GM10266 (cell line): ENCODE measurements around the gene DECR2.

Experiments
- DNase-seq: peaks from one replicate; pipeline ENCODE4 v3.0.0; 2012; ENCODE audit errors: extremely low spot score
- CTCF ChIP-seq: IDR thresholded peaks from 2 replicates; pipeline ENCODE4 v1.5.1; 2012; ENCODE audit warnings: mild to moderate bottlenecking, low read depth; ENCODE audit not compliant: control insufficient read depth, insufficient read depth; ENCODE audit errors: missing control alignments

The DECR2 gene

GRCh38 chr16:369275-369865, 32.3 kb upstream of the DECR2 start:
- DNase-seq = no peak

GRCh38 chr16:369866-370436, 31.7 kb upstream of the DECR2 start:
- TF ChIP-seq CTCF = no peak
- no peak for DNase-seq

More at GRCh38 chr16:369275-369865, 32.3 kb upstream of the DECR2 start:
- no peak for TF ChIP-seq CTCF

- TF ChIP-seq CTCF = no peak
- peak; percentile 99 for DNase-seq
These were observed 31.2 kb upstream of the DECR2 start, which contains the start of gene MRPL28 for GRCh38 chr16:370443-370842. MRPL28 (minus strand) TSS chr16:370538; CDS start chr16:370218, 320 bp downstream.

GRCh38 chr16:370979-371514, 30.6 kb upstream of the DECR2 start:
- DNase-seq = peak; percentile 73
- no peak for TF ChIP-seq CTCF

GRCh38 chr16:371515-372301, 30.0 kb upstream of the DECR2 start:
- no peak for TF ChIP-seq CTCF
- DNase-seq = no peak

- DNase-seq = no peak
- TF ChIP-seq CTCF = no peak
These were observed 29.2 kb upstream of the DECR2 start for GRCh38 chr16:372302-372983.
